ENCODE measurements around the gene PLPP1.

Gene PLPP1

DNA sequence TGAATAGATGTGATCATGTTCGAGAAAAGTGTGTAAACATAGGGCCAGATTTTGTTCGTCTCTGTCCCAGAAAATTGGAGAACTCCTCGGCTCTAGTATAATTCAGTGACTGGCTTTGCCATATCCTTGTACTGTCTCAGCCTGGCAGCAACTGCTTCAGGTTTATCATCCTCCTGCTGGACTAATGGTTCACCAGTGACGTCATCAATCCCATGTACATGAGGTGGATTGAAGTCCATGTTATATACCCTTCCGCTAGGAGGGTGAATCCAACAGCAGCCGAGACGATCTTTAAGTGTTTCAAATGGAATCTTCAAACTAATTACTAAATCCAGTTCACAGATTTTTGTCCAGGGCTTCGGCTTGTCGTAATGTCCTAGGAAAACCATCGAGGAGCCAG lies 17.1 kb upstream of the PLPP1 start:
- TF ChIP-seq, protein P1, sequence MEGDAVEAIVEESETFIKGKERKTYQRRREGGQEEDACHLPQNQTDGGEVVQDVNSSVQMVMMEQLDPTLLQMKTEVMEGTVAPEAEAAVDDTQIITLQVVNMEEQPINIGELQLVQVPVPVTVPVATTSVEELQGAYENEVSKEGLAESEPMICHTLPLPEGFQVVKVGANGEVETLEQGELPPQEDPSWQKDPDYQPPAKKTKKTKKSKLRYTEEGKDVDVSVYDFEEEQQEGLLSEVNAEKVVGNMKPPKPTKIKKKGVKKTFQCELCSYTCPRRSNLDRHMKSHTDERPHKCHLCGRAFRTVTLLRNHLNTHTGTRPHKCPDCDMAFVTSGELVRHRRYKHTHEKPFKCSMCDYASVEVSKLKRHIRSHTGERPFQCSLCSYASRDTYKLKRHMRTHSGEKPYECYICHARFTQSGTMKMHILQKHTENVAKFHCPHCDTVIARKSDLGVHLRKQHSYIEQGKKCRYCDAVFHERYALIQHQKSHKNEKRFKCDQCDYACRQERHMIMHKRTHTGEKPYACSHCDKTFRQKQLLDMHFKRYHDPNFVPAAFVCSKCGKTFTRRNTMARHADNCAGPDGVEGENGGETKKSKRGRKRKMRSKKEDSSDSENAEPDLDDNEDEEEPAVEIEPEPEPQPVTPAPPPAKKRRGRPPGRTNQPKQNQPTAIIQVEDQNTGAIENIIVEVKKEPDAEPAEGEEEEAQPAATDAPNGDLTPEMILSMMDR (IDR thresholded peaks at IDR 0.05; ENCODE audit: borderline replicate concordance, control extremely low read depth, extremely low read depth, insufficient read depth, missing control alignments) = no peak
- DNase-seq (ENCODE audit: low spot score) = no peak
- in situ Hi-C loops (cut with MboI; ENCODE audit: low sequenced_read_pairs, unreplicated experiment) = no loop called here

DNA sequence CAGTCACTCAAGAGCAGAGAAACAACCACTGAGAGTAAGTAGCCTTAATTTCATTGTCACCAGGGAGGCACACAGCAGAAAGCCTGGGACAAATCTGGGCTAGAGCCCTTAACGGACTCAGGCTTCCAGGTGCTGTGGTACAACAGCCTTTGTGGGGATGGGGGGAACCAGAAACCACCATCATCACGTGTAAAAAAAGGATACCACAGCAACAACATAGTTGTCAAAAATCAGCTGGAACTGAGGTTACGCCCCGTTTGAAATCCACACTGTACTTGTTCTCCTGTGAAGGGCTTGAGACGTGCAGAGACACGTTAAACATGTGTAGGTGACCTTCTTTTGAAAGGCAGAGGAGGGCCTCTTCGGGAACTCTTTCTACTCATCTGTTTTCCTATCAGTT lies 16.6 kb upstream of the PLPP1 start:
- in situ Hi-C loops (cut with MboI; ENCODE audit: low sequenced_read_pairs, unreplicated experiment) = no loop called here
- DNase-seq (ENCODE audit: low spot score) = no peak
- TF ChIP-seq, protein P1 (IDR thresholded peaks at IDR 0.05; ENCODE audit: borderline replicate concordance, control extremely low read depth, extremely low read depth, insufficient read depth, missing control alignments) = no peak

DNA sequence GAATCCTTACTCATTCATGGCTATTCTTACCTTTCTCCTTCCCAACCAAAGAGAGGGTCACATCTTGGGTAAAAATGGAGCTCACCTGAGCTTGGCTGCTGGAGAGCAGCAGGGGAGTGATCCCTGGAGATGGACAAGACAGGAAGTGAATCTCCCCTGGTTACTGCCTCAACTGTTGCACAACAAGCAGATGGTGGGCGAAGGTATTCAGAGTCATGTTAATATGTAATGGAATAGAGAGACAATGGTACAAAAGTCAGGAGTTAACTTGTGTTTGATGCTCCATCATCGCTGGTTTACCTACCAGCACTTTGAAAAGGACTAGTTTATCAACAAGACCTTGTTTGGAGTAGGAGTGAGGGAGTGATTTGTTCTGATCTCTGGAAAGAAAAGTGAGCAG lies 13.0 kb upstream of the PLPP1 start:
- no peak for DNase-seq (ENCODE audit: low spot score)
- TF ChIP-seq, protein P1 (IDR thresholded peaks at IDR 0.05; ENCODE audit: borderline replicate concordance, control extremely low read depth, extremely low read depth, insufficient read depth, missing control alignments) = no peak
- in situ Hi-C loops (cut with MboI; ENCODE audit: low sequenced_read_pairs, unreplicated experiment) = no loop called here

DNA sequence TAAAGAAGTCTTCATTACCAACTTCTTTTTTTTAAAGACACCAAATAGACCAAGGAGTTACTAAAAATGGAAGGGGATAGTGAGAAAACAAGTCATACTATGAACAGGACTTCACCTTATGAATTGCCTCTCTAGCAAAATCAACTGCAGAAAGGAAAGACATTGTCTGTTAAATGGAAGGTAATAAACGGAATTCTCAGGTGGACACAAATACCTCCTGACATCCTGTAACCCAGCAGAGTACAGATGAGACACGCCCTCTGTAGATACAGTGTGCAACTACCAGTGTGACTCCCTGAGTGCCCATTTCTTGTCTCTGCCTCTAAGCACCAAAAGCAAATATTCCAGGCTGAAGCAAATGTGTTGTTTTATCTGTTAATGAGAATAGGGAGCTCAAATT lies 12.2 kb upstream of the PLPP1 start:
- no peak for DNase-seq (ENCODE audit: low spot score)
- in situ Hi-C loops (cut with MboI; ENCODE audit: low sequenced_read_pairs, unreplicated experiment) = no loop called here
- TF ChIP-seq, protein P1 (IDR thresholded peaks at IDR 0.05; ENCODE audit: borderline replicate concordance, control extremely low read depth, extremely low read depth, insufficient read depth, missing control alignments) = no peak

DNA sequence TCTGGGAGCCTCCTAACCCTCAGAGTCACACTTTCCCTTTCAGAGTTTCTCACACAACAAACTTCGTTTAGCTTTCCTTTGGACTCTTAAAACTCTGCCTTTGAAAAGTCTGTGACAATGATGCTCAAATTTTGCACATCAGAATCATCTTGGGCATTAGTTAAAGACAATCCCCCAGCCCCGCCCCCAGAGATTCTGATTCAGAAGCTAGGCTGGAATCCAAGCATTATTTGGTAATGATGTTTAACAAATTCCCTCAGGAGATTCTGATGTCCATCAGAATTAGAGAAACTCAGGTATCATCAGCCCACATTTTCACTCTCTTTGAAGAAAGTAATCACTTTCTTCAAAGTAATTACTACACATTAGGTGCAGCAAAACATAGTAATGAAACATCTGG lies 9.6 kb upstream of the PLPP1 start:
- in situ Hi-C loops (cut with MboI; ENCODE audit: low sequenced_read_pairs, unreplicated experiment) = no loop called here
- TF ChIP-seq, protein P1 (IDR thresholded peaks at IDR 0.05; ENCODE audit: borderline replicate concordance, control extremely low read depth, extremely low read depth, insufficient read depth, missing control alignments) = no peak
- no peak for DNase-seq (ENCODE audit: low spot score)

DNA sequence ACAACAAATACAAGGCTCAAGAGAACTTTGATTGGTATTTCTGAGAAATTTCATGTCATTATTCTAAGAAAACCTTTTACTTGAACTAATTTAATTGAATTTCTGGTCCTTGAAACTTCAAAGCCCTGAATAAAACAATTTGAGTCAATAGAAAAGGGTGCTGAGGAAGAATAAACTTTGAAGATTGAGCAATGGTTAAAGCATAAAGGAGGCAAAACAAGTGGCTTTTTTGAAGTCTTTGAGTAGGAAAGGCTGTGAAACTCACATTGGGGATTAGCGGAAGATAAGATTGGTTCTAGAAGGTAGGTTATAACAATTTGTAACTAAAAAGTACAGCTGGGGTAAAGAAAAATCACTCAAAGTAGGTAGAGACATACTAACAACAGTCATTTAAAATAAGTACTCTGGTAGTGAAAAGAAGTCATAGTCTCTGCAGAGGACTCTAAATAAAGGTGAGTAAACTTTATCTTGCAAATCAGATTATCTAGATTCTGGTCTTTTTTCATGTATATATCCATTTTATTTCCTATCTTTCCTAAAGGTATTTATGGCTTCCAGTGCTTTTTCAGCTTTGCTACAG lies 6.4 kb upstream of the PLPP1 start:
- DNase-seq (ENCODE audit: low spot score) = no peak
- TF ChIP-seq, protein P1 (IDR thresholded peaks at IDR 0.05; ENCODE audit: borderline replicate concordance, control extremely low read depth, extremely low read depth, insufficient read depth, missing control alignments) = no peak
- in situ Hi-C loops (cut with MboI; ENCODE audit: low sequenced_read_pairs, unreplicated experiment) = no loop called here

All from GM13976 (cell line).